IMR-90 (cell line): Measurements from ENCODE around the gene BTG4.

Experiments
- CTCF ChIP-seq: conservative IDR thresholded peaks from 2 replicates; pipeline ENCODE4 v1.5.1; 2012; ENCODE audit warnings: mild to moderate bottlenecking, low read depth, low read length, improper control_type of control experiment
- POLR2A ChIP-seq: IDR thresholded peaks from 2 replicates; pipeline ENCODE4 v1.6.1; 2012; ENCODE audit warnings: mild to moderate bottlenecking, low read depth, low read length
- RCOR1 ChIP-seq: IDR thresholded peaks from 2 replicates; pipeline ENCODE4 v1.6.1; 2012; ENCODE audit warnings: mild to moderate bottlenecking, low read length, improper control_type of control experiment; ENCODE audit not compliant: insufficient replicate concordance
- RFX5 ChIP-seq: IDR thresholded peaks from 2 replicates; pipeline ENCODE4 v1.8.0; 2012; ENCODE audit warnings: low read depth, mild to moderate bottlenecking, low read length, moderate library complexity
- SMC3 ChIP-seq: fragments of 150-350 bp; IDR thresholded peaks from 2 replicates; pipeline ENCODE4 v1.6.1; 2016; ENCODE audit warnings: low read depth, mild to moderate bottlenecking, antibody characterized with exemption, low read length, moderate library complexity

GRCh38 chr11:111523343-111523742, 11.2 kb upstream of the BTG4 start:
- no peak for TF ChIP-seq CTCF
- no peak for TF ChIP-seq SMC3
- no peak for TF ChIP-seq RFX5
- TF ChIP-seq POLR2A = no peak
- TF ChIP-seq RCOR1 = no peak
